ENCODE data around the gene DDX1.

DDX1 gene

DNA sequence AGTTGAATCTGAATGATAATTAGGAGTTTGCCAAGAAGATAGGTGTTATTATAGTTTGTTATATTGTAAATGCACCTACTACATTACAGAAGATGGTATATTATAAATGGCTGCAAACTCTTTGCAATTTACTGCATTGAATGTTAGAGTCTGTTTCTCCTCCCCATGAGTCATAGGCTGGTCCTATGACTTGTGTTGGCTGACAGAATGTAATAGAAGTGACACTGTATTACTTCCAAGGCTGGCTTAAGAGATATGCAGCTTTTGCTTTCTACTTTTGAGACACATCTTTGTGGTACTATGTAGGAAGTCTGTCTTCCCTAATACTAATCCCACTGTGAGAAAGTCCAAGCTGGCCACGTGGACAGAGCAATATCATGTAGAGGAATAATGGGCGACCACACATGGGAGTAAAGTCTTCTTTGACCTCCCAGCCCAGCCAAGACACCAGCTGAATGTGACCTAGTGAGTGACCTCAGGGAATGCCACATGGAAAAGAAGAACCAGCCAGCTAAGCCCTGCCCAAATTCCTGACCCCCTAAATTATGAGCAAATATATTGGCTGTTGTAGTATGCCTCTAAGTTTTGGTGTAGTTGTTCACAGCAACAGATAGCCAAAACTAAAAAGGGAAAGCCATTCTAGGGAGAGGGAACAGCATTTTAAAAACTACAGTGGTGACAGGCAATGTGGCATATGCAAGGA lies 6.8 kb upstream of the DDX1 start:
- TF ChIP-seq CEBPB (IDR thresholded peaks at IDR 0.05) (no peak), NFIC (IDR thresholded peaks at IDR 0.05) (no peak), EP300 (IDR thresholded peaks at IDR 0.05; ENCODE audit: borderline replicate concordance) (no peak), ZBTB7A (IDR thresholded peaks at IDR 0.05; ENCODE audit: low read depth) (no peak), FOXM1 (IDR thresholded peaks at IDR 0.05; ENCODE audit: borderline replicate concordance, low read depth) (no peak), USF1 (IDR thresholded peaks at IDR 0.05) (no peak), YY1 (IDR thresholded peaks at IDR 0.05; ENCODE audit: low read depth) (no peak), MAX (IDR thresholded peaks at IDR 0.05) (no peak), EGR1 (IDR thresholded peaks at IDR 0.05) (no peak), TCF12 (IDR thresholded peaks at IDR 0.05; ENCODE audit: low read depth) (no peak), TEAD4 (IDR thresholded peaks at IDR 0.05) (no peak)
- TF ChIP-seq, protein P1, sequence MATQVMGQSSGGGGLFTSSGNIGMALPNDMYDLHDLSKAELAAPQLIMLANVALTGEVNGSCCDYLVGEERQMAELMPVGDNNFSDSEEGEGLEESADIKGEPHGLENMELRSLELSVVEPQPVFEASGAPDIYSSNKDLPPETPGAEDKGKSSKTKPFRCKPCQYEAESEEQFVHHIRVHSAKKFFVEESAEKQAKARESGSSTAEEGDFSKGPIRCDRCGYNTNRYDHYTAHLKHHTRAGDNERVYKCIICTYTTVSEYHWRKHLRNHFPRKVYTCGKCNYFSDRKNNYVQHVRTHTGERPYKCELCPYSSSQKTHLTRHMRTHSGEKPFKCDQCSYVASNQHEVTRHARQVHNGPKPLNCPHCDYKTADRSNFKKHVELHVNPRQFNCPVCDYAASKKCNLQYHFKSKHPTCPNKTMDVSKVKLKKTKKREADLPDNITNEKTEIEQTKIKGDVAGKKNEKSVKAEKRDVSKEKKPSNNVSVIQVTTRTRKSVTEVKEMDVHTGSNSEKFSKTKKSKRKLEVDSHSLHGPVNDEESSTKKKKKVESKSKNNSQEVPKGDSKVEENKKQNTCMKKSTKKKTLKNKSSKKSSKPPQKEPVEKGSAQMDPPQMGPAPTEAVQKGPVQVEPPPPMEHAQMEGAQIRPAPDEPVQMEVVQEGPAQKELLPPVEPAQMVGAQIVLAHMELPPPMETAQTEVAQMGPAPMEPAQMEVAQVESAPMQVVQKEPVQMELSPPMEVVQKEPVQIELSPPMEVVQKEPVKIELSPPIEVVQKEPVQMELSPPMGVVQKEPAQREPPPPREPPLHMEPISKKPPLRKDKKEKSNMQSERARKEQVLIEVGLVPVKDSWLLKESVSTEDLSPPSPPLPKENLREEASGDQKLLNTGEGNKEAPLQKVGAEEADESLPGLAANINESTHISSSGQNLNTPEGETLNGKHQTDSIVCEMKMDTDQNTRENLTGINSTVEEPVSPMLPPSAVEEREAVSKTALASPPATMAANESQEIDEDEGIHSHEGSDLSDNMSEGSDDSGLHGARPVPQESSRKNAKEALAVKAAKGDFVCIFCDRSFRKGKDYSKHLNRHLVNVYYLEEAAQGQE (IDR thresholded peaks at IDR 0.05; ENCODE audit: low read depth): no peak

GRCh38 chr2:15588329-15588919 lies 3.2 kb upstream of the DDX1 start:
- TF ChIP-seq EGR1 (IDR thresholded peaks at IDR 0.05): no peak
- TF ChIP-seq TCF12 (IDR thresholded peaks at IDR 0.05; ENCODE audit: low read depth): no peak
- TF ChIP-seq RAD21 (IDR thresholded peaks at IDR 0.05; ENCODE audit: low read depth): peak; percentile 66
- TF ChIP-seq, protein P1 (IDR thresholded peaks at IDR 0.05; ENCODE audit: low read depth): no peak

GRCh38 chr2:15591373-15591691 lies 336 bp upstream of the DDX1 start:
- TF ChIP-seq ZBTB7A (IDR thresholded peaks at IDR 0.05; ENCODE audit: low read depth) (no peak), TCF12 (IDR thresholded peaks at IDR 0.05; ENCODE audit: low read depth) (no peak), CREB1 (IDR thresholded peaks at IDR 0.05; ENCODE audit: low read depth) (no peak)

DNA sequence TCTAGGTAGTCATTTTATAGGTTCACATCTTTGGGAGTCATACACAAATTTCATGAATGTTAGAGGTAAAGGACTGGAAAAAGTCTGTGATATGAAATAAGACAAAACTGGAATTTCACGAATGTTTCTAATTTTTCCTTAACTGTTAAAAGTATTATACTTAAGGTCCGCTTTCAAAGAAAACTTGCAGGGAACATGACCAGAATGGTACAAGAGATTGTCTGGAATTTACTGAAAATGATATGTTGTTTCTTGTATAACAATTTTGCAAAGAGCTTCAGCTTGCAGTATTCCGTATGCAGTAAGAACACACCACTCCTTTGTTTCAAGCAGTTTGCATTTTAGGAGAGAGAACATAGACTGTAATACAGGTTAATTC lies 1.6 kb downstream of the DDX1 start:
- TF ChIP-seq CEBPB (IDR thresholded peaks at IDR 0.05) (no peak), RAD21 (IDR thresholded peaks at IDR 0.05; ENCODE audit: low read depth) (no peak), ZBTB7A (IDR thresholded peaks at IDR 0.05; ENCODE audit: low read depth) (no peak), YY1 (IDR thresholded peaks at IDR 0.05; ENCODE audit: low read depth) (no peak), FOXM1 (IDR thresholded peaks at IDR 0.05; ENCODE audit: borderline replicate concordance, low read depth) (no peak), NFIC (IDR thresholded peaks at IDR 0.05) (no peak), TCF12 (IDR thresholded peaks at IDR 0.05; ENCODE audit: low read depth) (no peak), CREB1 (IDR thresholded peaks at IDR 0.05; ENCODE audit: low read depth) (no peak), MAX (IDR thresholded peaks at IDR 0.05) (no peak), TEAD4 (IDR thresholded peaks at IDR 0.05) (no peak), EP300 (IDR thresholded peaks at IDR 0.05; ENCODE audit: borderline replicate concordance) (no peak), USF1 (IDR thresholded peaks at IDR 0.05) (no peak), TAF1 (IDR thresholded peaks at IDR 0.05; ENCODE audit: low read depth) (no peak), EGR1 (IDR thresholded peaks at IDR 0.05) (no peak)
- TF ChIP-seq, protein P1 (IDR thresholded peaks at IDR 0.05; ENCODE audit: low read depth): no peak

Data from Ishikawa (cell line).